CD4-positive, alpha-beta T cell treated with Interleukin-4 for 4 hours (primary cell): Measurements from ENCODE around the gene SLC35B4.

Experiments
- DNase-seq: peaks from one replicate; pipeline ENCODE4 v3.0.0-alpha.2; 2020

Gene SLC35B4

GRCh38 chr7:134289423-134289822 lies 27.3 kb downstream of the SLC35B4 start:
- no peak for DNase-seq

- DNase-seq: no peak
These were observed 28.6 kb downstream of the SLC35B4 start for GRCh38 chr7:134287916-134288659.

GRCh38 chr7:134284952-134285351 lies 31.8 kb downstream of the SLC35B4 start:
- DNase-seq: no peak

GRCh38 chr7:134284011-134284410 lies 32.7 kb downstream of the SLC35B4 start:
- no peak for DNase-seq

GRCh38 chr7:134280508-134280907 lies 36.2 kb downstream of the SLC35B4 start:
- DNase-seq: no peak

GRCh38 chr7:134279898-134280297 lies 36.8 kb downstream of the SLC35B4 start:
- no peak for DNase-seq

- DNase-seq: no peak
These were observed 37.4 kb downstream of the SLC35B4 start for GRCh38 chr7:134279336-134279735.

GRCh38 chr7:134278502-134279153 lies 38.1 kb downstream of the SLC35B4 start:
- DNase-seq: no peak

GRCh38 chr7:134276951-134277350 lies 39.8 kb downstream of the SLC35B4 start:
- no peak for DNase-seq

GRCh38 chr7:134262322-134262721 lies 54.4 kb downstream of the SLC35B4 start:
- DNase-seq: no peak

- no peak for DNase-seq
These were observed 60.9 kb downstream of the SLC35B4 start for GRCh38 chr7:134255814-134256213.

GRCh38 chr7:134254311-134254710 lies 62.4 kb downstream of the SLC35B4 start:
- no peak for DNase-seq

- DNase-seq: no peak
These were observed 68.5 kb downstream of the SLC35B4 start for GRCh38 chr7:134248196-134248595.

GRCh38 chr7:134246761-134247160 lies 70.0 kb downstream of the SLC35B4 start:
- DNase-seq: no peak

- DNase-seq: no peak
These were observed 70.4 kb downstream of the SLC35B4 start for GRCh38 chr7:134246347-134246746.

GRCh38 chr7:134245253-134245652 lies 71.5 kb downstream of the SLC35B4 start:
- no peak for DNase-seq
